HUES48 (cell line): ENCODE results near the gene UGT1A9.
"Not testable (repeated sequence)": the region's sequence is repeated elsewhere in the genome, so short reads cannot be mapped to it uniquely, and the experiment has no call there.

Experiments used
- H3K27ac ChIP-seq: one replicate; pipeline ENCODE4 v1.7.0; 2013; ENCODE audit warnings: low read depth, low read length, inconsistent platforms
- H3K27me3 ChIP-seq: 2 replicates; pipeline ENCODE4 v1.6.1; 2013; ENCODE audit warnings: mild to moderate bottlenecking, low read length; ENCODE audit not compliant: control insufficient read depth, insufficient read depth
- H3K36me3 ChIP-seq: 2 replicates; pipeline ENCODE4 v1.6.1; 2013; ENCODE audit warnings: low read length; ENCODE audit not compliant: control insufficient read depth, insufficient read depth
- H3K4me1 ChIP-seq: 2 replicates; pipeline ENCODE4 v1.6.1; 2013; ENCODE audit warnings: mild to moderate bottlenecking, low read length; ENCODE audit not compliant: control insufficient read depth, insufficient read depth
- H3K4me3 ChIP-seq: 2 replicates; pipeline ENCODE4 v1.5.1; 2013; ENCODE audit warnings: mild to moderate bottlenecking, low read depth, low read length
- H3K9ac ChIP-seq: 2 replicates; pipeline ENCODE4 v1.6.1; 2013; ENCODE audit warnings: mild to moderate bottlenecking, low read depth, low read length, moderate library complexity
- H3K9me3 ChIP-seq: 2 replicates; pipeline ENCODE4 v1.6.1; 2013; ENCODE audit warnings: low read length; ENCODE audit not compliant: control insufficient read depth, insufficient read depth

Gene UGT1A9

DNA sequence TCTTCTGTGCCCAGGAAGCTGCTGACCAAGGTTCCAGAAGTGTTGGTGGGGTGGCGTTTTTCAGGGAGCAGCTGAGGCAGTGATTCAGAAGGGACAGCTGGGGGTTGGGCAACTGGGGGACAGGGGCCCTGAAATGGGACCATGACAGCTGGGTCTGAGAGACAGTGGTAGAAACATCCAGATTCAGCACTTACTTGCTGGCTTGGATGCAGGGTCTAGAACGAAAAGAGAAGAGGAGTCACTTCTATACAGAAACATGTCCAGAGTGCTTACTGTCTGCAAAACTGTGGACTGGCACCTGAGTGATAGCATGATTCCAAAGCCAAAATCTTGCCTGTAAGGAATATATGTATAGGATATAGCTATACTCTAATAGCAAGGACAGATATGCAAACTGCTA, 74.1 kb downstream of the UGT1A9 start:
- H3K9ac ChIP-seq, H3K27me3 ChIP-seq, H3K36me3 ChIP-seq, H3K4me1 ChIP-seq, H3K4me3 ChIP-seq, H3K27ac ChIP-seq: not testable (repeated sequence)
- peaks cover 26% of the 10 kb centered on the region for H3K9me3 ChIP-seq

DNA sequence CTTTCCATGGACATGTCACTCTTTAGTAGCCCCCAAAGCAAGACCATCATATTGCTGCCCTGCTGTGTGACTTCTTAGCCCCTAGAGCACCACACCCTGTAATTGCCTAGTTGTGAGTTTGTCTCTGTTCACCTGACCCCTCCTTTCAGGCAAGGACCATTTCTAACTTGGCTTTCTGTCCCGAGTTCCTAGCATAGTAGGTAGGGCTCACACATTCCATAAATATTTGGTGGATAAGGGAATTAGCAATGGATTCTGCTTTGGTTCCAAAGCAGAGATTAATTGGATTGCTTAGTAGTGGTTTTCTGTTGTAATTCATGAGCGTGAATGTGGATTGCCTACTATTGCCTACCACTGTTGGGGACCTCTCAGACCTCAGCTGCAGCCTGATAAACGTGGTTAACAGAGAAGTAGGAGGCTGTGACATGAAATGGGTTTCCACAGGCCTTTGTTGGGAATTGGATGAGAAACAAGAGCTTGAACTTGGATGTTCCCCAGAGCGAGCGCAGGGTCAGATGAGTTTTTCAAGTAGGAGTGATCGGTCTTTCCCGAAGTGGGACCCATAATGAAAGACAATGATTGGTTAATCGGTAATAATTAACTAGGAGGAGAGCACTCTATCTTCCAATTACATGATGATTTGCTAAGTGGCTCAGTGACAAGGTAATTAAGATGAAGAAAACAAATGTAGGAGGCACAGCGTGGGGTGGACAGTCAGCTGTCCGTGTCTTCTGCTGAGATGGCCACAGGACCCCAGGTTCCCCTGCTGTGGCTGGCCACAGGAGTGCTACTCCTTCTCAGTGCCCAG, 75.0 kb downstream of the UGT1A9 start:
- peaks cover 34% of the 10 kb centered on the region for H3K9me3 ChIP-seq
- no peaks in the 10 kb centered on the region for H3K36me3 ChIP-seq
- no peak overlapping the region for H3K9ac ChIP-seq
- no peaks in the 10 kb centered on the region for H3K27me3 ChIP-seq
- H3K4me1 ChIP-seq, result no peaks in the 10 kb centered on the region
- H3K27ac ChIP-seq, result no peak overlapping the region
- H3K4me3 ChIP-seq, result no peak overlapping the region

DNA sequence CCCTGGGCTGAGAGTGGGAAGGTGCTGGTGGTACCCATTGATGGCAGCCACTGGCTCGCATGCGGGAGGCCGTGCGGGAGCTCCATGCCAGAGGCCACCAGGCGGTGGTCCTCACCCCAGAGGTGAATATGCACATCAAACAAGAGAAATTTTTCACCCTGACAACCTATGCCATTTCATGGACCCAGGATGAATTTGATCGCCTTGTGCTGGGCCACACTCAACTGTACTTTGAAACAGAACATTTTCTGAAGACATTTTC, 75.5 kb downstream of the UGT1A9 start:
- Histone ChIP-seq H3K9ac (no peak overlapping the region), H3K4me1 (no peaks in the 10 kb centered on the region), H3K27ac (no peak overlapping the region), H3K36me3 (no peaks in the 10 kb centered on the region), H3K4me3 (no peak overlapping the region), H3K9me3 (peaks cover 32% of the 10 kb centered on the region), H3K27me3 (no peaks in the 10 kb centered on the region)

DNA sequence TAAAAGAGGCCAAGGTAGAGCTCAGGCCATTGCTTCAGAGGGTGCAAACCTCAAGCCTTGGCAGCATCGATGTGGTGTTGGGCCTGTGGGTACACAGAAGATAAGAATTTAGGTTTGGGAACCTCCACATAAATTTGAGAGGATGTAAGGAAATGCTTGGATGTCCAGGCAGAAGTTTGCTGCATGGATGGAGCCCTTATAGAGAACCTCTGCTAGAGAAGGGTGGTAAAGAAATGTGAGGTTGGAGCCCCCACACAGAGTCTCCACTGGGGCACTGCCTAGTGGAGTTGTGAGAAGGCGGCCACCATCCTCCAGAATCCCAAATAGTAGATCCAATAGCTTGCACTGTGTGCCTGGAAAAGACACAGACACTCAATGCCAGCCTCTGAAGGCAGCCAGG, 79.0 kb downstream of the UGT1A9 start:
- not testable (repeated sequence) for H3K4me3 ChIP-seq, H3K27ac ChIP-seq, H3K4me1 ChIP-seq, H3K27me3 ChIP-seq, H3K9ac ChIP-seq, H3K36me3 ChIP-seq
- H3K9me3 ChIP-seq, result peaks cover 28% of the 10 kb centered on the region

DNA sequence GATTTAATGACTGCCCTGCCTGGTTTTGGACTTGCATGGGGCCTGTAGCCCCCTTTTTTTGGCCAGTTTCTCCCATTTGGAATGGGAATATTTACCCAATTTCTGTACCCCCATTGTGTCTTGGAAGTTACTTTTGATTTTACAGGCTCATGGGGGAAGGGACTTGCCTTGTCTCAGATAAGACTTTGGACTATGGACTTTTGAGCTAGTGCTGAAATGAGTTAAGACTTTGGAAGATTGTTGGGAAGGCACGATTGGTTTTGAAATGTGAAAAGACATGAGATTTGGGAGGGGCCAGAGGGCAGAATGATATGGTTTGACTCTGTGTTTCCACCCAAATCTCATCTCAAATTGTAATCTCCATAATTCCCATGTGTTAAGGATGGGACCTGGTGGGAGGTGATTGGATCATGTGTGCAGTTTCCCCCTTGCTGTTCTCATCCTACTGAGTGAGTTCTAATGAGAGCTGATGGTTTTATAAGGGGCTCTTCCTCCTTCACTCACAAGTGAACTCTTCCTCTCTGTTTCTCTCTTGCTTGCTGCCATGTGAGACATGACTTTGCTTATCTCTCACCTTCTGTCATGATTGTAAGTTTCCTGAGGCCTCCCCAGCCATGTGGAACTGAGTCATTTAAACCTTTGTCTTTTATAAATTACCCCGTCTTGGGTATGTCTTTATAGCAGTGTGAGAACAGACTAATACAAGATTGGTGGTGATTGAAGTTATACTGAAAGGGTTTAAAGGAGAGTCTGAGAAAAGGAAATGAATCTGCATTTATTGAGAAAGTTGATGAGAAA, 79.7 kb downstream of the UGT1A9 start:
- not testable (repeated sequence) for H3K27me3 ChIP-seq, H3K27ac ChIP-seq, H3K4me3 ChIP-seq, H3K4me1 ChIP-seq, H3K36me3 ChIP-seq, H3K9ac ChIP-seq
- peaks cover 28% of the 10 kb centered on the region for H3K9me3 ChIP-seq

DNA sequence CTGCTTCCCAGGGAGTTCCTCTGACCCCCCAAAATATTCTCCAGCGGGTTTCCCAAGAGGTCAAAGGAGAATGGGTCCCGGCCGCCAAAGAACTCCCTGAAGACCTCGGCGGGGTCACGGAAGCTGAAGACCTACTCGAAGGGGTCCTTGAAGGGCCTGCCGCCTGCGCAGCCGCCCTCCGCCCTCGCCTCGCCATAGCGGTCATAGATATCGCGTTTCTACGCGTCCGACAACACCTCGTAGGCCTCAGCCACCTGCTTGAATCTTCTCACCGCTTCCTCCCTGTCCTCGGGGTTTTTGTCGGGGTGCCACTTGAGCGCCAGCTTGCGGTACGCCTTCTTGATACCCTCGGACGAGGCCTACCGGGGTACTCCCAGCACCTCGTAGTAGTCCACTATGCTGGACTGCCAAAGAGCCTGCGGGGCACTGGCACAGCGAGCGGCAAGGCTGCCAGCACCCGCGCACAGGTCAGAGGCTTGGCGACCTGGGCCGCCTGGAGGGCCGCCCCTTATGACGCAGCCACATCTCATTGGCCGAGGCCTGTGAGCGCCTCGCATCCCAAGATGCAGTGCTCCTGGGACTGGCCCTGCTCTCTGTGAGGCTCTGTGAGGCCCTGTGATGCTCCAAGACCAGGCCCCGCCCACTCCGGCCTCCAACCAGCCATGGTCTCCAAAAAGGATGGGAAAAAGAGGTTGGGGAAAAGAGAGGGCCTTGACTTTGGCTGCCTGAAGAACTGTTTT, 83.3 kb downstream of the UGT1A9 start:
- Histone ChIP-seq H3K9ac (no peak overlapping the region), H3K36me3 (no peaks in the 10 kb centered on the region), H3K27ac (no peak overlapping the region), H3K9me3 (peaks cover 26% of the 10 kb centered on the region), H3K4me1 (no peaks in the 10 kb centered on the region), H3K27me3 (no peaks in the 10 kb centered on the region), H3K4me3 (no peak overlapping the region)

DNA sequence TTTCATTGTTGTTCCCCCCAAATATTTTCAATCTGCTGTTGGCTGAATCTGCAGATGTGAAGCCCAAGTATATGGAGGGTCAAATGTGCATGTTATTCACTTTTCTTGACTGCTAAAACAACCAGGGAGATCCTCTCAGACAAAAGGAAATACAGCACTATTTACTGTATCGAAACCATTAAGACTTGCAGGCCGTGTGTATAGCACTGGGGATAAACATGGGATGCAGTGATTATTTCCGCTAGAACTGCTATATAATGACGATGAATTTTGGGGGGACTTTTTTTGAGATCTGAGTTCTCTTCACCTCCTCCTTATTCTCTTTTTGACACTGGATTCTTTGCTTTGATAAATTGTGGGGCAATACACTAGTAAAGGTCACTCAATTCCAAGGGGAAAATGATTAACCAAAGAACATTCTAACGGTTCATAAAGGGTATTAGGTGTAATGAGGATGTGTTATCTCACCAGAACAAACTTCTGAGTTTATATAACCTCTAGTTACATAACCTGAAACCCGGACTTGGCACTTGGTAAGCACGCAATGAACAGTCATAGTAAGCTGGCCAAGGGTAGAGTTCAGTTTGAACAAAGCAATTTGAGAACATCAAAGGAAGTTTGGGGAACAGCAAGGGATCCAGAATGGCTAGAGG, 84.9 kb downstream of the UGT1A9 start:
- Histone ChIP-seq H3K9ac (no peak overlapping the region), H3K4me1 (no peaks in the 10 kb centered on the region), H3K27me3 (no peaks in the 10 kb centered on the region), H3K9me3 (peaks cover 21% of the 10 kb centered on the region), H3K36me3 (no peaks in the 10 kb centered on the region), H3K4me3 (no peak overlapping the region), H3K27ac (no peak overlapping the region)

DNA sequence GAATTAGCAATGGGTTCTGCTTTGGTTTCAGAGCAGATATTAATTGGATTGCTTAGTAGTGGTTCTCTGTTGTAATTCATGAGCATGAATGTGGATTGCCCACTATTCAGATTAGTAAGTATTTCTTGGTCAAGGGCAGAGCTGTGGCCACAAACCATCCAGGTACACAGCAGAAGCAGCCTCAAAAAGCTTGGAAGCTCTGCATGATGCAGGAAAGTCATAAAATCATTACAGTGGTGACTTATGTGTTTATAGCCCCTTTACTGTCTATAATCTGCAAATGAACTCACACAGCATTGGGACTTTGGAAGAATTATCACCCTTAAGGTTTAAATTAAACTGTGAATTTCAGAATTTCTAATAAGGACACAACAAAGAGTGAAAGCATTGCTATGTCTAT, 86.4 kb downstream of the UGT1A9 start:
- no peak overlapping the region for H3K27ac ChIP-seq
- no peak overlapping the region for H3K4me3 ChIP-seq
- no peak overlapping the region for H3K9ac ChIP-seq
- no peaks in the 10 kb centered on the region for H3K27me3 ChIP-seq
- peaks cover 19% of the 10 kb centered on the region for H3K9me3 ChIP-seq
- no peaks in the 10 kb centered on the region for H3K36me3 ChIP-seq
- no peaks in the 10 kb centered on the region for H3K4me1 ChIP-seq

DNA sequence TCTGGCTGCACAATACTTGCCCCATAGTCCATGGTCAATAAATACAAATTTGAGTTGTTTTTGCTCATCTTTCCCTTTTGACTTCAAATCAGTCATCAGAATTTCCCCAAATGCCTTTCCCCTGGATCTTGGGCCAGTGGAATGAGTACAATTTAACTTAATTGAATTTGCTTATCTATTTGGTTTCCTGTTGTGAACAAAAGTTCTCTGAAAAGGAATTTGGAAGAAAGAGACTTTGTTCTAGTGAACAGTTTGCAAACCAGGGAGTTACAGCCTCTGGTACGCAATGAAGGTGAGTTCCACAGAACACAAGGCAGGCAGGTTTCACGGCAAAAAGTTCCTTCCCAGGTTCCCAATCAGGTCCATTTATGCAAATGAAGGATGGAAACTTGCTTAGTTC, 87.2 kb downstream of the UGT1A9 start:
- no peaks in the 10 kb centered on the region for H3K27me3 ChIP-seq
- H3K4me3 ChIP-seq, result no peak overlapping the region
- no peaks in the 10 kb centered on the region for H3K4me1 ChIP-seq
- H3K36me3 ChIP-seq, result no peaks in the 10 kb centered on the region
- no peak overlapping the region for H3K27ac ChIP-seq
- no peak overlapping the region for H3K9ac ChIP-seq
- H3K9me3 ChIP-seq, result peaks cover 15% of the 10 kb centered on the region

DNA sequence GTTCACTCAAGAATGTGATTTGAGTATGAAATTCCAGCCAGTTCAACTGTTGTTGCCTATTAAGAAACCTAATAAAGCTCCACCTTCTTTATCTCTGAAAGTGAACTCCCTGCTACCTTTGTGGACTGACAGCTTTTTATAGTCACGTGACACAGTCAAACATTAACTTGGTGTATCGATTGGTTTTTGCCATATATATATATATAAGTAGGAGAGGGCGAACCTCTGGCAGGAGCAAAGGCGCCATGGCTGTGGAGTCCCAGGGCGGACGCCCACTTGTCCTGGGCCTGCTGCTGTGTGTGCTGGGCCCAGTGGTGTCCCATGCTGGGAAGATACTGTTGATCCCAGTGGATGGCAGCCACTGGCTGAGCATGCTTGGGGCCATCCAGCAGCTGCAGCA, 88.3 kb downstream of the UGT1A9 start, which contains the start of gene UGT1A1:
TSS of gene UGT1A1 (plus strand) at position 228 of the 400 bp plus-strand sequence. CDS start at position 246, 18 bp downstream.
- H3K36me3 ChIP-seq, result no peaks in the 10 kb centered on the region
- H3K27ac ChIP-seq, result no peak within 1 kb of the TSS
- no peaks in the 10 kb centered on the region for H3K4me1 ChIP-seq
- H3K9me3 ChIP-seq, result peaks cover 15% of the 10 kb centered on the region; the same call in 1 of the 2 replicates
- no peak within 1 kb of the TSS for H3K4me3 ChIP-seq
- no peak within 1 kb of the TSS for H3K9ac ChIP-seq
- H3K27me3 ChIP-seq, result no peaks in the 10 kb centered on the region
